ENCODE data around the gene PPIB.

The PPIB gene

GRCh38 chr15:64157599-64158125, 5.2 kb downstream of the PPIB start:
- no peak for DNase-seq

DNA sequence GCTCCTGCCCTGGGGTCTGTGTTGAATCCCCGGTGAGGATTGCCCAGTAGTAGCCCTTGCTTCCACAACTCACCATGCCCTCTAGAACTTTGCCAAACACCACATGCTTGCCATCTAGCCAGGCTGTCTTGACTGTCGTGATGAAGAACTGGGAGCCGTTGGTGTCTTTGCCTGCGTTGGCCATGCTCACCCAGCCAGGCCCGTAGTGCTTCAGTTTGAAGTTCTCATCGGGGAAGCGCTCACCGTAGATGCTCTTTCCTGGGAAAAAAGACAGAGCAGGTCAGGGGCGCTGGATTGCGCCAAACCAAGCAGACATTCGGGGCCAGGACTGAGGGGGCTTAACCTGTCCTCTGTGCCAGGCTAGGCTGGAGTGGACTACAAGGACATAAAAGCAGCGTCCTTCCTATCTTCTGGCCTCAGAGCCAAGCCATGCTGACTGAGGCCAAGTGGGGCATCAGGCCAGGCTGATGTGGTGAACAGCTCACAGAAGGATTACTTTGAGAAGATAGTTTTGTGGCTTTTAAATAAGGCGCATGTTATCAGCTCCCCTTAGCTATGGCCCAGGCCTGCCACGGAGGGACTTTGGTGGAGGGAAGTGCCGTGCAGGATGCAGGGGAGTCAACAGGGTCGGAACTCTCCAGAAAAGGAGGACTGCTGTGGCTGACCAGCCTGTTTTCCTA, 6.0 kb downstream of the PPIB start:
- no peak for DNase-seq

DNA sequence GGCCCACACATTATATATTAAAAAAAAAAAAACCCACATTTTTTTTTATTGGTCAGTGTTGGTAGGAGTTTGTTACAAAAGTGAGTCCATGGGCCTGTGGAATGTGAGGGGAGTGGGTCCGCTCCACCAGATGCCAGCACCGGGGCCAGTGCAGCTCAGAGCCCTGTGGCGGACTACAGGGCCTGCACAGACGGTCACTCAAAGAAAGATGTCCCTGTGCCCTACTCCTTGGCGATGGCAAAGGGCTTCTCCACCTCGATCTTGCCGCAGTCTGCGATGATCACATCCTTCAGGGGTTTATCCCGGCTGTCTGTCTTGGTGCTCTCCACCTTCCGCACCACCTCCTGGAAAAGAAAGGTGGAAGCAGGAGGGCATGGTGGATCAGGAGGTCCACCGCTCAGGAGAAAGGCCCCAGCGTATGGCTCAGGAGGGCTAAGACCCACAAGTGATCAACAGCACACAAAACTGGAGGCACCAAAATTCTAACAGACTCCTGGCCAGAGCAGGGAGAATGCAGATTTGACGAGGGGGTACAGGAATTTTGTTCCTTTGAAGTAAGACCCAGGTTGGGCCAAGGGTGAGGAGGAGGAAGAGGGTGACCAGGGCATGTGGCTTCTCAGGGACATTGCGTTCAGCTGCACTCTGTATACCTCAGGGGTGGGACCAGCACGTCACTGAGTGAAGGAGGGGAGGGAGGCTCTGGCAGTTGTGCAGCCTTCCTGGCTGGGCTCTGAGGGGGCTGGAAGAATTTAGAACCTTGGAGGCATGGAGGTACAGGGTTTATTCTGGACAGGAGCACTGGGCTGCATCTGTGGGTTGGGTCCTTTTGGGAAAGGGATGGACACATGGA, 6.8 kb downstream of the PPIB start:
- DNase-seq, result no peak

DNA sequence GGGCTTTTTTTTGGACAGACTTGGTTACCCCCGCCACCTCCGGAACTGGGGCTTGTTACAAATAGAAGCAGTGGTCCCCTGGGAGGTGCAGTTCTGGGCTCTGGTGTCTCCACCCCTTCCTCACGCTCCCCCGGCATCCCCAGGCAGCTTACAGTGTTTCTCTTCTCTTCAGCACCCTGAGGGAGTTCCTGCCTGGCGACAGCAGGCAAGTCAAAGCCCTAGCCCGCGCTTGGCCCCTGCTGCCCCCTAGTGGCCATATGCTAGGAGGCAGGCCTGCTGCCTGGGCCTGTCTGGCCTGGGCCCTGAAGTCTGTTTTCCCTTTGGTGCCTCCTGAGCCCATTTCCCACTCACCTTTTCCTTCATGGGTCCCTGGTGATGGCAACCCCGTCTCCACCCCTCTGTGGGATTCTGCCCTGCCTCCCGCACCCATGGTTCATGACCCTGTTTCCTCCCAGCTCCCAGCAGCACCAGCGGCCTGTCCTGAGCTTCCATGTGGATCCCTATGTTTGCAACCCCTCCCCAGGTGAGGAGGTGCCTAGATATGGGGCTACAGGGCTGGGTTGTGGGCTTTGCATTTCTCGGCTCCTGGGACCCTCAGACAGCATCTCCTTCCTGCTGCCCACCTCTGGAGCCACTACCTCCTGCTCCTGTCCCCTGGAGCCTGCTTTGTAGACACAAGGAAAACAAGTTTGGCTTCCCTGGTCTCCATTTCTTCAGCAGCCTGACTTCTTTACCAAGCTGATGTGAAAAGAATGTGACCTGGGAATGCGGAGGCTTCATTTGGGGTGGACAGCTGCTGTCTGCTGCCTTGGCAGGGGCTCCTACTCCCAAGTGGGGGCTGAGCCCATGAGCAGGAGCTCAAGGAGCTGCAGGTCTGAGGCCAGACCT, 9.1 kb downstream of the PPIB start:
- DNase-seq, result peak; percentile 91

DNA sequence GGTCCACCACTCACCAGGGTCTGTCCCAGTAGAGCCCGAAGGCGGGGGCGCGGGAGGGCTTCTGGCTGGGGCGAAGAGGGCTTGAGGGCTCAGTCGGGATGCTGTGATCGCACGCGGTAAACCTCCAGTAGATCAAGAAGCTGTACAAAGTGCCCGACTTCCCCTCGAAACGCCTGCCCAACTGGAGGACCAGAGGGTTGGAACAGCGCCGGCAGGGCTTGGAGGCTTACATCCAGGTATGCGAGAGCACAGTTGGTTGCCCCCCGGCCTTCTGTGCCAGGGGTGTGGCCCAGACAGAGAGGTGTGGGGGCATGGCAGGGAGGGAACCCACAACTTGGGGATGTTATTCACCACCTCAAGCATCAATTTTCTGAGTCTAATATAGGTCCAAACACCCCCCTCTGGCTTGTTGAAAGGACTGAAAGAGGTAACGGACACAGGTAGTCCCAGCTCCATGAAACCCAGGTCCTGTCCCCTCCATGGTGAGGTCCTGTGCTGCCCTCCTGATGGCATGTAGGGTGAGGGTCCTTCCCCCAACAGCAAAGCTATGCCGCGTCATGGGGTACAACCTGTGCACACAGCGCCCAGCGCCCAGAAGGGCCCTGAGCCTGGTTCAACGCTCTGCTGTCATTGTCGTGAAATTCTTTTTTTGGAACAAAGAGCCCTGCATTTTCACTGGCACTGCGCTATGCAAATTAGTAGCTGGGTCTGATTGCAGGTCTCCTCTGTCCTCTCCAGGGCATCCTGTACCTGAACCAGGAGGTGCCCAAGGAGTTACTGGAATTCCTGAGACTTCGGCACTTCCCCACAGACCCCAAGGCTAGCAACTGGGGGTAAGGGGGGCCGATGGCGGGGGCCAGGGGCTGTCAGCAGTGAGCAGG, 10.1 kb downstream of the PPIB start:
- DNase-seq, result no peak

DNA sequence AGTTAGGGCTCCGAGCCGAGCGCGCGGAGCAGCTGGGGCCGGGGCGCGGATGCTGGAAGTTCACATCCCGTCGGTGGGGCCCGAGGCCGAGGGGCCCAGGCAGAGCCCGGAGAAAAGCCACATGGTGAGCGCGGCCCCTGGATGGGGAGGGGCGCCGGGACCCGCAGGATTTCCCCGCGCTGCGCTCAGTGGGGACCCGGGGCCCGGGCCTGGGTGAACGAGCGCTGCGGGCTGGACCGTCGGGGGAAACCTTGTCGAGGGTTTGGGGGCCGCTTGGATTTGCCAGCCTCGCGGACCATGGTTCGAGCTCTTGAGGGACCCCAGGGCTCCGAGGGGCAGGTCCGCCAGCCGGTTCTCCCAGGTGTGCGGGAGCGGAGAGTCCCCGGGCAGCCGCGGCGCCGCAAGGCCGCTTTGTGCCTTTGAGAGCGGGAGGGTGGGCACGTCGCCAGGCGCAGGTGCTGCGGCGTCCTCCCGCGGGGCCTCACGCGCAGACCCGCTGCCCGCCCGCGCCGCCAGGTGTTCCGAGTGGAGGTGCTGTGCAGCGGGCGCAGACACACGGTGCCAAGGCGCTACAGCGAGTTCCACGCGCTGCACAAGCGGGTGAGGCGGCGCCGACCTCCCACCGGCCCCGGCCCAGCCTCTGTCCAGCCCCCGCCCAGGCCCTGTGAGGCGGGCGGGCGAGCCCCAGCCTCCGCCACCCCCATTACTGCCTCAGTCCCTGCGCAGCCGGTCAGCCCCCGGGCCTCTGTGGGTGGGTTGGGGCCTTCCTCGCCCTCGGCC, 10.9 kb downstream of the PPIB start, which contains the start of gene SNX22:
SNX22 (plus strand) TSS at position 5 of the 780 bp plus-strand sequence; CDS start at position 50, 45 bp downstream.
- DNase-seq, result no peak

GRCh38 chr15:64149893-64150578, 12.8 kb downstream of the PPIB start:
- no peak for DNase-seq

DNA sequence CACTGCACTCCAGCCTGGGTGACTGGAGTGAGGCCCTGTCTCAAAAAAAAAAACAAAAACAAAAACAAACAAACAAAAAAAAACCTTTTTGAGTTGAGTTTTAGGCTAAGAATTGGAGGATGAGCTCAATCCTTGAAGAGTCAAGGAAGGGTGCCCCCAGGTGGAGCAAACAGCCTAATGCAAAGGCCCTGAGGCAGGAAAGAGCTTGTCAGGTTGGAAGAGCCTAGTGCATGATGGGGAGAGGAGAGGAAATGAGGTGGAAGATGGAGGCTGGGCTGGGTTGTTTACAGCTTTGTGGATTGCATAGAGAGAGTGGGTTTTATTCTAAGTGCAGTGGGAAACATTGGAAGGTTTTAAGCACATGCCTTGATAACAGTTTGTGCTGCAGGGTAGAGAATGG, 13.4 kb downstream of the PPIB start:
- DNase-seq, result no peak

DNA sequence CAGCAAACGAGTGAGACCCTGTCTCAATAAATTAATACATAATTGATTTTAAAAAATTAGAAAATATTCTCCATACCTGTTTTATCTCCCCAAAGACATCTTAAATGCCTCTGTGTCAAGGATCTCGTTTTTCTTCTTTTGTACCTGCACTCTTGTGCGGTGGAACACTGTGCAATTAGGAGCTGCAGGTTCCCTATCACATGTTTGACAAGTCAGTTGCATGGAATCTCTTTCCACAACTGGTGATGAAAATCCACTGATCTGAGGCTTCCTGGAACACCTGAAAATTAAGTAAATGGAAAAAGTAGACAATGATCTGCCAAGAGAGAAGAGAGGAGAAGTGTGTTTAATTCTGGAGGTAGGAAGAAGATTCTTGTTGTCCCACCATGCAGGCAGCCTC, 14.2 kb downstream of the PPIB start:
- no peak for DNase-seq

- no peak for DNase-seq
These were observed 14.7 kb downstream of the PPIB start for GRCh38 chr15:64148168-64148567.

DNA sequence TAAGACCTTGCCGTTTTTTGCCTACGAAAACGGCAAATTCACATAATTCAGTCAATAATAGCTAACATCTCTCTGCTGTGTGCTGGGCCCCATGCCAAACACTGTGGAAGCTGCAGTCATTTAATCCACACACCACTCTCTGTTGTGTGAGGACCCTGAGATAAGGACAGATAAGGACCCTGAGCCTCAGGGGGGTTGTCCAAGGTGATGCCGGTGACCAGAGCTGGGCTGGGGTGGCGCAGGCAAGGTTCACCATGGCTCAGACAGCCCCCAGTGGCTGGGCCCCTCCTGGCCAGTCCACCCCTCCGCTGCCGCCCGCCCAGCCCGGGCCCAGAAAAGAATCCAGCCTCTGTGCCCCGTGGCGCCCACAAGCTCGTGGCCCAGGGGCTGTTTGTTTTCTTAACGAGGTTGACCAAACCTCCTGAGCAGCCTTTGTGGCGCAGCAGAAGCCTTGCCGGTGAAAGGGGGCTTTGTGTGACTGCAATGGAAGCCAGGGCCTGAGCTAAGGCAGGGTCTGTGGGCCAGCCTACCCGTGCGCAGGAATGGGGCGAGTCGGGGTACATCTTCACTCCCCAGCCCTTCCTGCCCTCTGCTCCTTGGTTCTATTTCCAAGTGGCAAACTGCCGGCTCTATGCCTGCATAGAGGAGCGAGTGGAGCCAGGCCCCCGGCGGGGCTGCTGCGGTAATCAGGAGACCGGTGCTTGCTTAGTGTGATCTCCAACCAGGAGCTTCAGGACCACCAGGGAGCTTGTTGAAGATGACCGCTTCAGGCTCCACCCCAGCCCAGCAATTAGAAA, 15.7 kb downstream of the PPIB start:
- DNase-seq, result peak; percentile 71

GRCh38 chr15:64146520-64146884, 16.3 kb downstream of the PPIB start:
- no peak for DNase-seq

DNA sequence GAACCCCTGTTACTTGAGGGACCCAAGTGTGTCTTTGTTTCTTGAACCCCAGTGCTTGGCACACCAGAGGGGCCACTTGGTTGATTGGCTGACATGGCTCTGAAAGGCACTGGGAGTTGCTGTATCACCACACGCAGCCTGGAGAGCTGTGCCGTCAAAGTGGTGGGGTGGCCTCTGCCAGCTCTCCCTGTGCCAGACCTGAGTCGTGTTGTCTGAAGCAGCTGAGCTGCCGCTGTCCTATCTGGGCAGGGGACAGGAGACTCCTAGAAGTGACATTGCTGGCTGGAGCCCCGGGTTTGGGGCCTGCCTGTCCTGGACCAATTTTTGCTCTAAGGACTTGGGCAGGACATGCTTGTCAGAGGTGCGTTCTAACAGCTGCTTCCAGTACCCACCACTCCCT, 16.8 kb downstream of the PPIB start:
- DNase-seq, result no peak

DNA sequence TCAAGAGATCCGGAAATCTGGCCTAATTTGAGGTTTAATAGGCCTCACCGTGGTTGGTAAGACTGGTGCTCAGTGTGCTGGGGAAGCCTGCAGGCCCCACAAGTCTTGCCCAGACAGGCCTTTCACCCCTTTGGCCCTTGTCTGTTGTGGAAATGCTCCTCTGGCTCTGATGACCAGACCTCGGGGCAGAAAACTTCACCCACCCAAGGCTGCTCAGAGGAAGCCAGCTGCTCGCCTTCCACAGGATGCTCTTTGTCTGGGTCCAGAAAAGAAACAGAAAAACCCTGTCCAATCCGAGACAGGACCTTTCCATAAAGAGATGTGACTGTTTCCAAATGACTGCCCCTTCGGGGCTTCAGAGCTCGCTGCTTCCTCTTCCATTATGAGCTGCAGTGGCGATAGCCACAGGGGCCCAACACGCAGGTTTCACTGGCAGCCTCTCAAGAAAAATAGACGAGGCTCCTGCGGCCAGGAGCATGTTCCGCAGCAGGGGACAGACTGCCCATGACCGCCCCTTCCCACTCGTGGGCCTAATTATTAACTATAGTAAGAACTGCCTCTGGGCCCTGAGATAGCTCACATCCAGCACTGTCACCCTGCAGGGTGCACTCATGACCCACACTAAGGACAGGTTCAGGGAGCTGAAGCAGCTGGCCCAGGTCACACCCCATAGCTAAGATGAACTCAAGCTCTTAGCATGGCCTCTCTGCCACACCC, 18.1 kb downstream of the PPIB start:
- no peak for DNase-seq

GRCh38 chr15:64144192-64144564, 18.6 kb downstream of the PPIB start:
- no peak for DNase-seq

GRCh38 chr15:64143276-64143675, 19.5 kb downstream of the PPIB start:
- no peak for DNase-seq

GRCh38 chr15:64141798-64142512, 20.9 kb downstream of the PPIB start:
- no peak for DNase-seq

- DNase-seq, result no peak
These were observed 24.4 kb downstream of the PPIB start for GRCh38 chr15:64138331-64138941.

All from right forelimb (tissue), 1 donor.